Breast epithelium (tissue), 4 donors: ENCODE data around the gene CFAP44. TPM values are rescaled to one million over a fixed set of nuclear protein-coding genes. Genes with fewer than 3 reads are reported as not detected.

ENCODE experiments used
- DNase-seq, 2 donors: peaks; one replicate each; pipeline ENCODE4 v3.0.0-alpha.2; 2019; ENCODE audit warnings: low spot score in 2 of 2
- H3K27ac ChIP-seq, 2 donors: fragments of 200-600 bp; sonication (generic) in 1 of 2; one replicate each; pipeline ENCODE4 v1.5.1; 2016 to 2019; ENCODE audit warnings: mild to moderate bottlenecking in 1 of 2
- H3K27me3 ChIP-seq, 2 donors: fragments of 200-600 bp; sonication (generic) in 1 of 2; one replicate each; pipeline versions ENCODE4 v1.5.1 to v1.6.0; 2017 to 2019; ENCODE audit warnings: control low read depth in 1 of 2, mild to moderate bottlenecking in 1 of 2
- H3K36me3 ChIP-seq: fragments of 200-600 bp; one replicate; pipeline ENCODE4 v1.5.1; 2019
- H3K4me1 ChIP-seq, 2 donors: fragments of 200-600 bp; sonication (generic); one replicate each; pipeline ENCODE4 v1.5.1; 2016 to 2019; ENCODE audit warnings: control low read depth in 1 of 2
- H3K4me3 ChIP-seq, 3 donors: fragments of 200-600 bp; sonication (generic); 1 replicate in 2 of 3; 2 replicates in 1 of 3; pipeline ENCODE4 v1.5.1; 2016 to 2019; ENCODE audit warnings: mild to moderate bottlenecking in 3 of 3, moderate library complexity in 2 of 3
- H3K9me3 ChIP-seq, 2 donors: fragments of 200-600 bp; sonication (generic) in 1 of 2; one replicate each; pipeline ENCODE4 v1.5.1; 2016 to 2019; ENCODE audit warnings: control low read depth in 1 of 2
- POLR2A ChIP-seq: fragments of 450-650 bp; IDR thresholded peaks from one replicate; pipeline ENCODE4 v1.6.1; 2016; ENCODE audit warnings: antibody characterized with exemption, mild to moderate bottlenecking, moderate library complexity
- POLR2AphosphoS5 ChIP-seq, 3 donors: sonication (generic); formaldehyde crosslinking; IDR thresholded peaks; one replicate each; pipeline ENCODE4 v1.6.1; 2017; ENCODE audit warnings: antibody characterized with exemption in 3 of 3
- intact Hi-C: fragments of 100-400 bp; cut with DNase I; formaldehyde crosslinking; loops from one replicate; pipeline ENCODE4 v1.15.1; 2023; ENCODE audit warnings: low total_unique reads
- total RNA-seq, 3 donors: library from RNA; depleted of rRNA; stranded (reverse); fragments of >200 nt; gene quantifications; one replicate each; pipeline ENCODE4 v1.1.0, GENCODE V29; 2016
- TF ChIP-seq, protein P1 (sequence below), 3 donors: fragments of 450-650 bp; IDR thresholded peaks; one replicate each; pipeline ENCODE4 v1.5.1; 2016 to 2017; ENCODE audit warnings: antibody characterized with exemption in 3 of 3, mild to moderate bottlenecking in 3 of 3, moderate library complexity in 3 of 3

The CFAP44 gene
- total RNA-seq, 3 donors from 2014 or later: 6.6 to 28.4 (median 23.6) TPM

GRCh38 chr3:113423699-113424098 is 17.6 kb downstream of the CFAP44 start:
- DNase-seq: no peak
- Histone ChIP-seq H3K27me3 (no peaks in the 10 kb centered on the region), H3K36me3 (no peaks in the 10 kb centered on the region), H3K9me3 (no peaks in the 10 kb centered on the region), H3K27ac (no peak overlapping the region), H3K4me1 (no peaks in the 10 kb centered on the region), H3K4me3 (no peak overlapping the region)
- intact Hi-C loops: no loop called here
- TF ChIP-seq POLR2AphosphoS5 (IDR thresholded peaks at IDR 0.05) (no peak), POLR2A (no peak)
- TF ChIP-seq, protein P1, sequence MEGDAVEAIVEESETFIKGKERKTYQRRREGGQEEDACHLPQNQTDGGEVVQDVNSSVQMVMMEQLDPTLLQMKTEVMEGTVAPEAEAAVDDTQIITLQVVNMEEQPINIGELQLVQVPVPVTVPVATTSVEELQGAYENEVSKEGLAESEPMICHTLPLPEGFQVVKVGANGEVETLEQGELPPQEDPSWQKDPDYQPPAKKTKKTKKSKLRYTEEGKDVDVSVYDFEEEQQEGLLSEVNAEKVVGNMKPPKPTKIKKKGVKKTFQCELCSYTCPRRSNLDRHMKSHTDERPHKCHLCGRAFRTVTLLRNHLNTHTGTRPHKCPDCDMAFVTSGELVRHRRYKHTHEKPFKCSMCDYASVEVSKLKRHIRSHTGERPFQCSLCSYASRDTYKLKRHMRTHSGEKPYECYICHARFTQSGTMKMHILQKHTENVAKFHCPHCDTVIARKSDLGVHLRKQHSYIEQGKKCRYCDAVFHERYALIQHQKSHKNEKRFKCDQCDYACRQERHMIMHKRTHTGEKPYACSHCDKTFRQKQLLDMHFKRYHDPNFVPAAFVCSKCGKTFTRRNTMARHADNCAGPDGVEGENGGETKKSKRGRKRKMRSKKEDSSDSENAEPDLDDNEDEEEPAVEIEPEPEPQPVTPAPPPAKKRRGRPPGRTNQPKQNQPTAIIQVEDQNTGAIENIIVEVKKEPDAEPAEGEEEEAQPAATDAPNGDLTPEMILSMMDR (IDR thresholded peaks at IDR 0.05): no peak

DNA sequence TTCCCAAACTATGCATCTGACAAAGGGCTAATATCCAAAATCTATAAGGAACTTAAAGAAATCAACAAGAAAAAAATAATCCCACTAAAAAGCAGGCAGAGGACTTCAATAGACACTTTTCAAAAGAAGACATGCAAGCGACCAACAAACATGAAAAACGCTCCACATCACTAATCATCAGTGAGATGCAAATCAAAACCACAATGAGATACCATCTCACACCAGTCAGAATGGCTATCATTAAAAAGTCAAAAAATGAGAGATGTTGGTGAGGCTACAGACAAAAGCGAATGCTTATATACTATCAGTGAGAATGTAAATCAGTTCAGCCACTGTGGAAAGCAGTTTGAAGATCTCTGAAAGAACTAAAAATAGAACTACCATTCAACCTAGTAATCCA is 20.2 kb downstream of the CFAP44 start:
- no peak for TF ChIP-seq POLR2AphosphoS5 (IDR thresholded peaks at IDR 0.05)
- intact Hi-C loops: no loop called here
- no peaks in the 10 kb centered on the region for H3K36me3 ChIP-seq
- no peak overlapping the region for H3K4me3 ChIP-seq
- DNase-seq: no peak
- no peaks in the 10 kb centered on the region for H3K9me3 ChIP-seq
- no peak overlapping the region for H3K27ac ChIP-seq
- no peaks in the 10 kb centered on the region for H3K27me3 ChIP-seq
- no peaks in the 10 kb centered on the region for H3K4me1 ChIP-seq

GRCh38 chr3:113409676-113410075 is 31.6 kb downstream of the CFAP44 start:
- Histone ChIP-seq H3K27me3 (no peaks in the 10 kb centered on the region), H3K9me3 (peaks cover 7 to 8% of the 10 kb centered on the region in 2 donors), H3K27ac (no peak overlapping the region), H3K4me3 (no peak overlapping the region), H3K4me1 (no peaks in the 10 kb centered on the region), H3K36me3 (no peaks in the 10 kb centered on the region)
- TF ChIP-seq, protein P1 (IDR thresholded peaks at IDR 0.05): no peak
- no peak for TF ChIP-seq POLR2AphosphoS5 (IDR thresholded peaks at IDR 0.05)
- TF ChIP-seq POLR2A: no peak
- intact Hi-C loops: no loop called here
- DNase-seq: no peak

GRCh38 chr3:113405180-113405579 is 36.1 kb downstream of the CFAP44 start:
- Histone ChIP-seq H3K27ac (no peak overlapping the region), H3K4me3 (no peak overlapping the region), H3K36me3 (no peaks in the 10 kb centered on the region), H3K9me3 (no peaks in the 10 kb centered on the region), H3K27me3 (no peaks in the 10 kb centered on the region), H3K4me1 (no peaks in the 10 kb centered on the region)
- TF ChIP-seq, protein P1 (IDR thresholded peaks at IDR 0.05): no peak
- TF ChIP-seq POLR2A (no peak), POLR2AphosphoS5 (IDR thresholded peaks at IDR 0.05) (no peak)
- DNase-seq: no peak
- intact Hi-C loops: no loop called here

- H3K36me3 ChIP-seq: no peaks in the 10 kb centered on the region
- no peak overlapping the region for H3K4me3 ChIP-seq
- DNase-seq: no peak
- H3K27ac ChIP-seq: no peak overlapping the region
- intact Hi-C loops: no loop called here
- no peaks in the 10 kb centered on the region for H3K9me3 ChIP-seq
- TF ChIP-seq POLR2AphosphoS5 (IDR thresholded peaks at IDR 0.05): no peak
- TF ChIP-seq, protein P1 (IDR thresholded peaks at IDR 0.05): no peak
- TF ChIP-seq POLR2A: no peak
- no peaks in the 10 kb centered on the region for H3K27me3 ChIP-seq
- H3K4me1 ChIP-seq: no peaks in the 10 kb centered on the region
Observed at GRCh38 chr3:113404637-113405036, 36.7 kb downstream of the CFAP44 start.

Other genes starting within 250 kb of the CFAP44 start
- gene BOC, start 229.9 kb downstream of the CFAP44 start, total RNA-seq: 10 to 100 TPM; 48.8 to 56.6 (median 55.1) TPM
- gene SPICE1, start 73.7 kb upstream of the CFAP44 start, total RNA-seq: 10 to 100 TPM in 2 of 3 donors, 1 to 10 TPM in 1; 9.8 to 44.8 (median 40.6) TPM
- 10 to 100 TPM in 2 of 3 donors, 1 to 10 TPM in 1; 3.8 to 95.0 (median 52.8) TPM for gene SIDT1, start 91.1 kb upstream of the CFAP44 start, total RNA-seq